ENCODE measurements around the gene DENND10.

Gene DENND10

GRCh38 chr10:119120413-119120867, 16.5 kb downstream of the DENND10 start:
- Histone ChIP-seq H3K79me2 (ENCODE audit: low read length) (peaks cover 4% of the 10 kb centered on the region; the same call in 1 of the 2 replicates), H3F3A (ENCODE audit: insufficient read depth, low read length) (peaks cover 22% of the 10 kb centered on the region), H3K9me2 (replicated peaks; ENCODE audit: insufficient read depth, low read length) (no peaks in the 10 kb centered on the region), H3K4me3 (ENCODE audit: low read length) (no peak overlapping the region), H3K9ac (ENCODE audit: low read length) (peak overlapping the region; percentile 70), H3K27ac (ENCODE audit: low read length) (peak overlapping the region; percentile 92), H2AFZ (ENCODE audit: low read length) (peak overlapping the region; percentile 3; the same call in 1 of the 2 replicates), H4K20me1 (ENCODE audit: insufficient read depth, low read length) (no peaks in the 10 kb centered on the region), H3K9me3 (replicated peaks; ENCODE audit: insufficient read depth, low read length) (no peaks in the 10 kb centered on the region), H3K4me2 (ENCODE audit: low read depth, low read length) (peak overlapping the region; percentile 34; the same call in 1 of the 2 replicates), H3K27me3 (replicated peaks; ENCODE audit: insufficient read depth, low read length) (no peaks in the 10 kb centered on the region), H3K36me3 (replicated peaks; ENCODE audit: insufficient read depth, low read length) (no peaks in the 10 kb centered on the region; the same call in 1 of the 2 replicates), H3K4me1 (ENCODE audit: low read length) (peaks cover 9% of the 10 kb centered on the region; the same call in 1 of the 2 replicates)
- peak; percentile 96 for DNase-seq
- TF ChIP-seq CTCF (IDR thresholded peaks at IDR 0.05; ENCODE audit: low read length) (no peak), EZH2 (optimal IDR thresholded peaks at IDR 0.05; ENCODE audit: low read depth, low read length) (no peak), EZH2phosphoT487 (IDR thresholded peaks at IDR 0.05; ENCODE audit: low read length) (no peak)

DNA sequence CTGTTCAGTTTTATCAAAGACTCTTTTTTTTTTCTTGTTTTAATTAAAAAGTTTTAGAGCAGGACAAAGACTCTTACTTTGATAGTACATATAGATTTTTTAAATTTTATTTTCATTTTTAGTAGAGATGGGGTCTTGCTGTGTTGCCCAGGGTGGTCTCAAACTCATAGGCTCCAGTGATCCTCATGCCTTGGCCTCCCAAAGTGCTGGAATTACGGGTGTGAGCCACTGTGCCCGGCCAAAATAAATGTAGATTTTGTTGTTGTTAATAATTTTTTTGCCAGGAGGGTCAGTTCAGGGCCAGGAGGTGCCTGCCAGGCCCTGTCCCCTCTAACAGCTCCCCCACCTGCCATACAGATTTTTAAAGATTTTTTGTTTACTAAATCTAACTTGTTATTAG, 17.0 kb downstream of the DENND10 start:
- Histone ChIP-seq H3K36me3 (replicated peaks; ENCODE audit: insufficient read depth, low read length) (no peaks in the 10 kb centered on the region; the same call in 1 of the 2 replicates), H3F3A (ENCODE audit: insufficient read depth, low read length) (peaks cover 22% of the 10 kb centered on the region), H3K27me3 (replicated peaks; ENCODE audit: insufficient read depth, low read length) (no peaks in the 10 kb centered on the region), H4K20me1 (ENCODE audit: insufficient read depth, low read length) (no peaks in the 10 kb centered on the region), H3K9me3 (replicated peaks; ENCODE audit: insufficient read depth, low read length) (no peaks in the 10 kb centered on the region), H3K9me2 (replicated peaks; ENCODE audit: insufficient read depth, low read length) (no peaks in the 10 kb centered on the region), H3K4me2 (ENCODE audit: low read depth, low read length) (peak overlapping the region; percentile 34; the same call in 1 of the 2 replicates), H3K27ac (ENCODE audit: low read length) (peak overlapping the region; percentile 92), H3K79me2 (ENCODE audit: low read length) (peaks cover 4% of the 10 kb centered on the region; the same call in 1 of the 2 replicates), H3K9ac (ENCODE audit: low read length) (peak overlapping the region; percentile 70), H2AFZ (ENCODE audit: low read length) (peak overlapping the region; percentile 3; the same call in 1 of the 2 replicates), H3K4me3 (ENCODE audit: low read length) (no peak overlapping the region), H3K4me1 (ENCODE audit: low read length) (peaks cover 9% of the 10 kb centered on the region; the same call in 1 of the 2 replicates)
- DNase-seq = no peak
- TF ChIP-seq EZH2 (optimal IDR thresholded peaks at IDR 0.05; ENCODE audit: low read depth, low read length) (no peak), EZH2phosphoT487 (IDR thresholded peaks at IDR 0.05; ENCODE audit: low read length) (no peak), CTCF (IDR thresholded peaks at IDR 0.05; ENCODE audit: low read length) (no peak)

- Histone ChIP-seq H3K9me2 (replicated peaks; ENCODE audit: insufficient read depth, low read length) (no peaks in the 10 kb centered on the region), H3K9me3 (replicated peaks; ENCODE audit: insufficient read depth, low read length) (no peaks in the 10 kb centered on the region), H4K20me1 (ENCODE audit: insufficient read depth, low read length) (no peaks in the 10 kb centered on the region), H3K27ac (ENCODE audit: low read length) (no peak overlapping the region), H3K4me3 (ENCODE audit: low read length) (no peak overlapping the region), H3K79me2 (ENCODE audit: low read length) (peaks cover 4% of the 10 kb centered on the region; the same call in 1 of the 2 replicates), H2AFZ (ENCODE audit: low read length) (no peak overlapping the region), H3K9ac (ENCODE audit: low read length) (no peak overlapping the region), H3K36me3 (replicated peaks; ENCODE audit: insufficient read depth, low read length) (peaks cover 7% of the 10 kb centered on the region; the same call in 1 of the 2 replicates), H3K27me3 (replicated peaks; ENCODE audit: insufficient read depth, low read length) (no peaks in the 10 kb centered on the region), H3F3A (ENCODE audit: insufficient read depth, low read length) (peaks cover 4% of the 10 kb centered on the region), H3K4me1 (ENCODE audit: low read length) (peaks cover 4% of the 10 kb centered on the region; the same call in 1 of the 2 replicates), H3K4me2 (ENCODE audit: low read depth, low read length) (no peak overlapping the region)
- no peak for DNase-seq
- TF ChIP-seq EZH2phosphoT487 (IDR thresholded peaks at IDR 0.05; ENCODE audit: low read length) (no peak), EZH2 (optimal IDR thresholded peaks at IDR 0.05; ENCODE audit: low read depth, low read length) (no peak), CTCF (IDR thresholded peaks at IDR 0.05; ENCODE audit: low read length) (no peak)
These were observed 22.0 kb downstream of the DENND10 start for GRCh38 chr10:119125942-119126341.
